ENCODE measurements around the gene HSPBP1. TPM values are rescaled to one million over a fixed set of nuclear protein-coding genes. Genes with fewer than 3 reads are reported as not detected.

The HSPBP1 gene
- total and polyA plus RNA-seq, 2 of the 13 experiments (the other 11 are each of a cell fraction or from before 2014, with no cell fraction given), result 22.3 to 33.7 TPM

- no peak for TF ChIP-seq ZNF83 (CRISPR knock-in tag; IDR thresholded peaks at IDR 0.05; ENCODE audit: borderline replicate concordance)
- no peak for TF ChIP-seq EHMT2 (IDR thresholded peaks at IDR 0.05; ENCODE audit: borderline replicate concordance, low read depth, low read length)
- TF ChIP-seq FOXM1 (CRISPR knock-in tag; IDR thresholded peaks at IDR 0.05), result no peak
- TF ChIP-seq ARID5B (CRISPR knock-in tag; IDR thresholded peaks at IDR 0.05), result 0 out of 2 replicates have a peak, but pooled peaks have one; percentile 18
- no peak for TF ChIP-seq ZNF225 (CRISPR knock-in tag; IDR thresholded peaks at IDR 0.05)
- TF ChIP-seq SIN3B (IDR thresholded peaks at IDR 0.05; ENCODE audit: low read length), result peak; percentile 92
- TF ChIP-seq, protein P1, sequence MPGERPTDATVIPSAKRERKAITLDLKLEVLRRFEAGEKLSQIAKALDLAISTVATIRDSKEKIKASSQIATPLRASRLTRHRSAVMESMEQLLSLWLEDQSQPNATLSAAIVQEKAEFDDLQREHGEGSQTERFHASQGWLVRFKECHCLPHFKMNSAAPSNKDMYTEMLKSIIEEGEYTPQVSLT (CRISPR knock-in tag; IDR thresholded peaks at IDR 0.05; ENCODE audit: borderline replicate concordance, low read depth), result no peak
- peak; percentile 49; the same call in 1 of the 2 replicates for TF ChIP-seq GATAD2A (CRISPR knock-in tag; IDR thresholded peaks at IDR 0.05)
- TF ChIP-seq, protein P2, sequence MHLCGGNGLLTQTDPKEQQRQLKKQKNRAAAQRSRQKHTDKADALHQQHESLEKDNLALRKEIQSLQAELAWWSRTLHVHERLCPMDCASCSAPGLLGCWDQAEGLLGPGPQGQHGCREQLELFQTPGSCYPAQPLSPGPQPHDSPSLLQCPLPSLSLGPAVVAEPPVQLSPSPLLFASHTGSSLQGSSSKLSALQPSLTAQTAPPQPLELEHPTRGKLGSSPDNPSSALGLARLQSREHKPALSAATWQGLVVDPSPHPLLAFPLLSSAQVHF (CRISPR knock-in tag; IDR thresholded peaks at IDR 0.05), result no peak
- TF ChIP-seq ZNF24 (IDR thresholded peaks at IDR 0.05), result no peak
- no peak for TF ChIP-seq ZBED4 (CRISPR knock-in tag; IDR thresholded peaks at IDR 0.05; ENCODE audit: borderline replicate concordance)
- no peak for TF ChIP-seq NFKBIZ (CRISPR knock-in tag; IDR thresholded peaks at IDR 0.05)
- TF ChIP-seq, protein P3, sequence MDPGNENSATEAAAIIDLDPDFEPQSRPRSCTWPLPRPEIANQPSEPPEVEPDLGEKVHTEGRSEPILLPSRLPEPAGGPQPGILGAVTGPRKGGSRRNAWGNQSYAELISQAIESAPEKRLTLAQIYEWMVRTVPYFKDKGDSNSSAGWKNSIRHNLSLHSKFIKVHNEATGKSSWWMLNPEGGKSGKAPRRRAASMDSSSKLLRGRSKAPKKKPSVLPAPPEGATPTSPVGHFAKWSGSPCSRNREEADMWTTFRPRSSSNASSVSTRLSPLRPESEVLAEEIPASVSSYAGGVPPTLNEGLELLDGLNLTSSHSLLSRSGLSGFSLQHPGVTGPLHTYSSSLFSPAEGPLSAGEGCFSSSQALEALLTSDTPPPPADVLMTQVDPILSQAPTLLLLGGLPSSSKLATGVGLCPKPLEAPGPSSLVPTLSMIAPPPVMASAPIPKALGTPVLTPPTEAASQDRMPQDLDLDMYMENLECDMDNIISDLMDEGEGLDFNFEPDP (CRISPR knock-in tag; conservative IDR thresholded peaks at IDR 0.05), result no peak
- no peak for TF ChIP-seq TBL1XR1 (IDR thresholded peaks at IDR 0.05; ENCODE audit: borderline replicate concordance, low read length, partially characterized antibody)
- no peak for TF ChIP-seq ZNF761 (CRISPR knock-in tag; conservative IDR thresholded peaks at IDR 0.05)
- no peak for TF ChIP-seq NR2F1 (CRISPR knock-in tag; IDR thresholded peaks at IDR 0.05)
- no peak for TF ChIP-seq ZFP36L2 (CRISPR knock-in tag; IDR thresholded peaks at IDR 0.05)
- no peak for TF ChIP-seq TEAD2 (CRISPR knock-in tag; IDR thresholded peaks at IDR 0.05)
Observed at GRCh38 chr19:55279770-55280643, at the start of gene HSPBP1 (continued).

Measured in HepG2 (cell line).